PC-3 (cell line): ENCODE measurements around the gene TSPAN4. TPM values are rescaled to one million over a fixed set of nuclear protein-coding genes. Genes with fewer than 3 reads are reported as not detected.

Experiments
- ATAC-seq: fragments of 200-7000 bp; cut with Tn5 transposase; 2 replicates; pipeline ENCODE4 v1.9.1; 2020; ENCODE audit warnings: mild to moderate bottlenecking, moderate library complexity
- BruUV-seq: library from RNA; stranded (reverse); fragments of 400-500 nt; replicated peaks from 2 replicates; lab custom pipeline; 2021; lab: Mats Ljungman, UMichigan
- CTCF ChIA-PET: fragments of 300-600 bp; sonication (Branson Sonifier 250); formaldehyde crosslinking; loops from one replicate; lab custom pipeline; 2022; ENCODE audit warnings: antibody characterized with exemption; lab: Charles Lee
- POLR2A ChIA-PET: fragments of 300-600 bp; sonication (Branson Sonifier 250); formaldehyde crosslinking; loops from one replicate; lab custom pipeline; 2022; ENCODE audit warnings: antibody characterized with exemption; ENCODE audit not compliant: unreplicated experiment; lab: Charles Lee
- DNase-seq: peaks from one replicate; pipeline ENCODE4 v3.0.0-alpha.2; 2015
- H2AFZ ChIP-seq: fragments of 300-600 bp; sonication (generic); 2 replicates; pipeline ENCODE4 v1.6.0; 2016; ENCODE audit warnings: antibody characterized with exemption, low read length
- H3F3A ChIP-seq: fragments of 300-600 bp; sonication (generic); one replicate; pipeline ENCODE4 v1.6.0; 2017; ENCODE audit warnings: antibody characterized with exemption, low read length, control low read depth, mild to moderate bottlenecking; ENCODE audit not compliant: unreplicated experiment
- H3K27ac ChIP-seq: fragments of 300-600 bp; sonication (generic); 2 replicates; pipeline ENCODE4 v1.5.1; 2016; ENCODE audit warnings: mild to moderate bottlenecking, low read length
- H3K27me3 ChIP-seq: fragments of 300-600 bp; sonication (generic); 2 replicates; pipeline ENCODE4 v1.6.1; 2016; ENCODE audit warnings: low read length, mixed read lengths
- H3K36me3 ChIP-seq: fragments of 300-600 bp; sonication (generic); 2 replicates; pipeline ENCODE4 v1.6.1; 2016; ENCODE audit warnings: low read depth, mixed run types, low read length, mixed read lengths
- H3K4me1 ChIP-seq: fragments of 300-600 bp; sonication (generic); 2 replicates; pipeline ENCODE4 v1.5.1; 2016; ENCODE audit warnings: low read length; ENCODE audit not compliant: insufficient read depth
- H3K4me2 ChIP-seq: fragments of 300-600 bp; sonication (generic); 2 replicates; pipeline ENCODE4 v1.6.0; 2016; ENCODE audit warnings: low read length
- H3K4me3 ChIP-seq: fragments of 300-600 bp; sonication (generic); 2 replicates; pipeline ENCODE4 v1.5.1; 2016; ENCODE audit warnings: mild to moderate bottlenecking, low read length, mixed read lengths
- H3K79me2 ChIP-seq: fragments of 300-600 bp; sonication (generic); 2 replicates; pipeline ENCODE4 v1.6.1; 2017; ENCODE audit warnings: low read length, mixed read lengths
- H3K9ac ChIP-seq: fragments of 300-600 bp; sonication (generic); 2 replicates; pipeline ENCODE4 v1.6.0; 2016; ENCODE audit warnings: mild to moderate bottlenecking, low read length
- H3K9me2 ChIP-seq: fragments of 300-600 bp; sonication (generic); replicated peaks from 2 replicates; pipeline ENCODE4 v1.6.1; 2016; ENCODE audit warnings: mixed run types, low read length, mixed read lengths
- H3K9me3 ChIP-seq: fragments of 300-600 bp; sonication (generic); 2 replicates; pipeline ENCODE4 v1.6.1; 2016; ENCODE audit warnings: low read length, mixed read lengths
- H4K20me1 ChIP-seq: fragments of 300-600 bp; sonication (generic); 2 replicates; pipeline ENCODE4 v1.6.1; 2016; ENCODE audit warnings: low read length, mixed read lengths
- EZH2 ChIP-seq: fragments of 300-600 bp; sonication (generic); IDR thresholded peaks from one replicate; pipeline ENCODE4 v1.6.1; 2017; ENCODE audit warnings: antibody characterized with exemption, mild to moderate bottlenecking, low read length; ENCODE audit not compliant: unreplicated experiment
- EZH2phosphoT487 ChIP-seq: fragments of 300-600 bp; sonication (generic); IDR thresholded peaks from 2 replicates; pipeline ENCODE4 v1.6.1; 2018; ENCODE audit warnings: mild to moderate bottlenecking, antibody characterized with exemption, low read length, borderline replicate concordance
- intact Hi-C: fragments of 100-400 bp; cut with micrococcal nuclease; formaldehyde crosslinking; loops from 2 replicates; pipeline ENCODE4 v1.9.0; 2023
- total RNA-seq: library from RNA; depleted of rRNA; stranded (reverse); fragments of >200 nt; gene quantifications from 2 replicates; pipeline ENCODE4 v1.2.3, GENCODE V29; 2014
- TF ChIP-seq, protein P1 (sequence below): fragments of 300-600 bp; sonication (generic); conservative IDR thresholded peaks from 2 replicates; pipeline ENCODE4 v1.5.1; 2017; ENCODE audit warnings: antibody characterized with exemption, low read depth, mild to moderate bottlenecking, low read length

TSPAN4 gene
- total RNA-seq, 1 experiment from 2014 or later = 121 TPM

DNA sequence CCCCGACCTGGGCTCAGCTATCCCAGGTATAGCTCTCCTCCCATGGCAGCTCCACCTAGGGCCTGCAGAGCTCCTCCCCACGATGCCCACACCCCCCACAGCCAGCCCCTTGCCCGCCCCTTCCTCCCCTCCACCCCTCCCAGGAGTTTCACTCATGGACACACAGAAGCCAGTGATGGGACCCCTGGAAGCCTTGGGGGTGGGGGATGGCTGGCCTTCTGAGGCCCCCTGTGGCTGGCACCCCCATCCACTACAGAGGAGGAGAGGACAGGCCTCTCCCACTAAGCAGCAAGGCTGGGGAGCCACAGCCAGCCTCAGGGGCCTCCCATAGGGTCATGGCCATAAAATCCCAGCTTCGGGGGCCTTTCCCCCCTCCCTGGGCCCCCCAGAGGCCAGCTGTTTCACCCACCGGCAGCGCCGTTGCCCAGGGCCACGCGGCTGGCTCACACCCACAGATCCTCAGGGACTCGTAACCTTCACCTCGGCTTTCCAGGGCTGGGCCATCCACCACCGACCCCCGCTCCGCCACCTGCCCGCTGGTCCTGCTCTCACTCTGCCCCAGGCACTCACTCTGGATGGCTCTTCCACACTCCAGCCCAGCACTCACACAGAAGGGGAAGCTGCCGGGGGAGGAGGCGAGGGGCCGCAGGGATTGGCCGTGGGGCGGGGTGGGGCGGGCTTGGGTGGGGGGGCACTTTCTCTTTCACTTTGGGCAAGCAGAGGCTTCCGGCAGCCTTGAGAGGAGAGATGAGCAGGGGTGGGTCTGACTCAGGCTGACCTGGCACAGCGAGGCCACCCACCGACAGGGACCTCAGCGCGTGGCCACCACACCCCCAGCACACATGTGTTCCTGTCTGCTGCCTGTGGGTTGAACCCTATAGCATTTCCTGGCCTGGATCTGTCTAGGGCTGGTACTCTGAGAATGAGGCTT, 46.8 kb upstream of the TSPAN4 start:
- ChIA-PET CTCF (interaction anchor here (0.5 kb wide), 1 partner anchor 29 kb away, joined by 7 read pairs; no protein-coding TSS in a partner anchor), POLR2A (interaction anchor here (0.6 kb wide), 1 partner anchor 14 kb away, joined by 3 read pairs; the partner anchor contains the start of gene RPLP2)
- Histone ChIP-seq H3K9me3 (no peaks in the 10 kb centered on the region), H3K4me2 (peak overlapping the region; percentile 98), H3K9me2 (no peaks in the 10 kb centered on the region), H4K20me1 (no peaks in the 10 kb centered on the region), H3K4me1 (peaks cover 19% of the 10 kb centered on the region), H3K79me2 (peaks cover 24% of the 10 kb centered on the region), H3K27me3 (no peaks in the 10 kb centered on the region), H3K36me3 (no peaks in the 10 kb centered on the region; the same call in 1 of the 2 replicates), H2AFZ (0 out of 2 replicates have a peak overlapping the region, but pooled peaks have one; percentile 38), H3K4me3 (peak overlapping the region; percentile 94), H3K9ac (peak overlapping the region; percentile 67), H3K27ac (peak overlapping the region; percentile 40), H3F3A (peaks cover 4% of the 10 kb centered on the region)
- BruUV-seq = no TSS peak
- ATAC-seq (peak; percentile 52), DNase-seq (peak; percentile 79)
- TF ChIP-seq EZH2 (no peak), EZH2phosphoT487 (no peak)
- TF ChIP-seq, protein P1, sequence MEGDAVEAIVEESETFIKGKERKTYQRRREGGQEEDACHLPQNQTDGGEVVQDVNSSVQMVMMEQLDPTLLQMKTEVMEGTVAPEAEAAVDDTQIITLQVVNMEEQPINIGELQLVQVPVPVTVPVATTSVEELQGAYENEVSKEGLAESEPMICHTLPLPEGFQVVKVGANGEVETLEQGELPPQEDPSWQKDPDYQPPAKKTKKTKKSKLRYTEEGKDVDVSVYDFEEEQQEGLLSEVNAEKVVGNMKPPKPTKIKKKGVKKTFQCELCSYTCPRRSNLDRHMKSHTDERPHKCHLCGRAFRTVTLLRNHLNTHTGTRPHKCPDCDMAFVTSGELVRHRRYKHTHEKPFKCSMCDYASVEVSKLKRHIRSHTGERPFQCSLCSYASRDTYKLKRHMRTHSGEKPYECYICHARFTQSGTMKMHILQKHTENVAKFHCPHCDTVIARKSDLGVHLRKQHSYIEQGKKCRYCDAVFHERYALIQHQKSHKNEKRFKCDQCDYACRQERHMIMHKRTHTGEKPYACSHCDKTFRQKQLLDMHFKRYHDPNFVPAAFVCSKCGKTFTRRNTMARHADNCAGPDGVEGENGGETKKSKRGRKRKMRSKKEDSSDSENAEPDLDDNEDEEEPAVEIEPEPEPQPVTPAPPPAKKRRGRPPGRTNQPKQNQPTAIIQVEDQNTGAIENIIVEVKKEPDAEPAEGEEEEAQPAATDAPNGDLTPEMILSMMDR = no peak
- intact Hi-C loops = loop anchor here (2.0 kb wide), 1 partner anchor 25 kb away; no protein-coding TSS in a partner anchor

- Histone ChIP-seq H3K27me3 (no peaks in the 10 kb centered on the region), H3K36me3 (no peaks in the 10 kb centered on the region; the same call in 1 of the 2 replicates), H3K9me3 (no peaks in the 10 kb centered on the region), H3F3A (peaks cover 4% of the 10 kb centered on the region), H3K27ac (peak overlapping the region; percentile 40), H3K4me1 (peaks cover 19% of the 10 kb centered on the region), H2AFZ (peak overlapping the region; percentile 92; the same call in 1 of the 2 replicates), H4K20me1 (no peaks in the 10 kb centered on the region), H3K9me2 (no peaks in the 10 kb centered on the region), H3K9ac (peak overlapping the region; percentile 23), H3K4me2 (peak overlapping the region; percentile 98), H3K79me2 (peaks cover 24% of the 10 kb centered on the region), H3K4me3 (peak overlapping the region; percentile 94)
- DNase-seq (no peak), ATAC-seq (peak; percentile 4; the same call in 1 of the 2 replicates)
- POLR2A ChIA-PET = interaction anchor here (0.6 kb wide), 1 partner anchor 13 kb away, joined by 3 read pairs; the partner anchor contains the start of gene RPLP2
- intact Hi-C loops = loop anchor here (2.0 kb wide), 1 partner anchor 24 kb away; no protein-coding TSS in a partner anchor
- CTCF ChIA-PET = interaction anchor here (0.5 to 0.6 kb wide), 3 partner anchors 28 to 356 kb away, joined by 3 to 11 read pairs (median 7); no protein-coding TSS in a partner anchor
- no TSS peak for BruUV-seq
- TF ChIP-seq, protein P1 = no peak
- TF ChIP-seq EZH2 = no peak
- TF ChIP-seq EZH2phosphoT487 = no peak
These were observed 45.9 kb upstream of the TSPAN4 start for GRCh38 chr11:796565-797295.
